GM12864 (cell line): Measurements from ENCODE around the gene ZBTB4.

Experiments
- DNase-seq: peaks from one replicate; pipeline ENCODE4 v3.0.0-alpha.2; 2011; ENCODE audit warnings: low read depth
- H3K4me3 ChIP-seq: 2 replicates; pipeline ENCODE4 v1.5.1; 2011; ENCODE audit warnings: mild to moderate bottlenecking, low read depth, low read length, control low read depth
- TF ChIP-seq, protein P1 (sequence below): IDR thresholded peaks from 2 replicates; pipeline ENCODE4 v1.5.1; 2011; ENCODE audit warnings: low read depth, mild to moderate bottlenecking, moderate library complexity, low read length, control low read depth, inconsistent platforms; ENCODE audit errors: missing control alignments

Gene ZBTB4

DNA sequence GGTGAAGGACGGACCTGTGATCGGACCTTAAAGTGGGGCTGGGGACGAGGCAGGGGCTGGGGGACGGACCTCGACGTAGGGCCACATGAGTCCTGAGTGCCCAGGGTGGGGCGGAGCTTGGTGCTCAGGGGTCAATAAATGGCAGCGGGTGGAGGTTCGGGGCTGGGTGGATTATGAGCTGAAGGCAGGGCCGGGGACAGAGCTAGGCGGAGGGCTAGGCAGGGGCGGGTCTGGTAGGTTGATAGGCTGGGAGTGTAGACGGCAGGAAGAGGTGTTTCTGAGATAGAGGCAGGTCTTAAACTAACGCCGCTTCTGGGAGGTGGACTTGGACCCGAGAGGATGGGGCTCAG, 33.8 kb downstream of the ZBTB4 start:
- no peak for DNase-seq
- H3K4me3 ChIP-seq = peak overlapping the region; percentile 25; the same call in 1 of the 2 replicates
- TF ChIP-seq, protein P1, sequence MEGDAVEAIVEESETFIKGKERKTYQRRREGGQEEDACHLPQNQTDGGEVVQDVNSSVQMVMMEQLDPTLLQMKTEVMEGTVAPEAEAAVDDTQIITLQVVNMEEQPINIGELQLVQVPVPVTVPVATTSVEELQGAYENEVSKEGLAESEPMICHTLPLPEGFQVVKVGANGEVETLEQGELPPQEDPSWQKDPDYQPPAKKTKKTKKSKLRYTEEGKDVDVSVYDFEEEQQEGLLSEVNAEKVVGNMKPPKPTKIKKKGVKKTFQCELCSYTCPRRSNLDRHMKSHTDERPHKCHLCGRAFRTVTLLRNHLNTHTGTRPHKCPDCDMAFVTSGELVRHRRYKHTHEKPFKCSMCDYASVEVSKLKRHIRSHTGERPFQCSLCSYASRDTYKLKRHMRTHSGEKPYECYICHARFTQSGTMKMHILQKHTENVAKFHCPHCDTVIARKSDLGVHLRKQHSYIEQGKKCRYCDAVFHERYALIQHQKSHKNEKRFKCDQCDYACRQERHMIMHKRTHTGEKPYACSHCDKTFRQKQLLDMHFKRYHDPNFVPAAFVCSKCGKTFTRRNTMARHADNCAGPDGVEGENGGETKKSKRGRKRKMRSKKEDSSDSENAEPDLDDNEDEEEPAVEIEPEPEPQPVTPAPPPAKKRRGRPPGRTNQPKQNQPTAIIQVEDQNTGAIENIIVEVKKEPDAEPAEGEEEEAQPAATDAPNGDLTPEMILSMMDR = no peak

DNA sequence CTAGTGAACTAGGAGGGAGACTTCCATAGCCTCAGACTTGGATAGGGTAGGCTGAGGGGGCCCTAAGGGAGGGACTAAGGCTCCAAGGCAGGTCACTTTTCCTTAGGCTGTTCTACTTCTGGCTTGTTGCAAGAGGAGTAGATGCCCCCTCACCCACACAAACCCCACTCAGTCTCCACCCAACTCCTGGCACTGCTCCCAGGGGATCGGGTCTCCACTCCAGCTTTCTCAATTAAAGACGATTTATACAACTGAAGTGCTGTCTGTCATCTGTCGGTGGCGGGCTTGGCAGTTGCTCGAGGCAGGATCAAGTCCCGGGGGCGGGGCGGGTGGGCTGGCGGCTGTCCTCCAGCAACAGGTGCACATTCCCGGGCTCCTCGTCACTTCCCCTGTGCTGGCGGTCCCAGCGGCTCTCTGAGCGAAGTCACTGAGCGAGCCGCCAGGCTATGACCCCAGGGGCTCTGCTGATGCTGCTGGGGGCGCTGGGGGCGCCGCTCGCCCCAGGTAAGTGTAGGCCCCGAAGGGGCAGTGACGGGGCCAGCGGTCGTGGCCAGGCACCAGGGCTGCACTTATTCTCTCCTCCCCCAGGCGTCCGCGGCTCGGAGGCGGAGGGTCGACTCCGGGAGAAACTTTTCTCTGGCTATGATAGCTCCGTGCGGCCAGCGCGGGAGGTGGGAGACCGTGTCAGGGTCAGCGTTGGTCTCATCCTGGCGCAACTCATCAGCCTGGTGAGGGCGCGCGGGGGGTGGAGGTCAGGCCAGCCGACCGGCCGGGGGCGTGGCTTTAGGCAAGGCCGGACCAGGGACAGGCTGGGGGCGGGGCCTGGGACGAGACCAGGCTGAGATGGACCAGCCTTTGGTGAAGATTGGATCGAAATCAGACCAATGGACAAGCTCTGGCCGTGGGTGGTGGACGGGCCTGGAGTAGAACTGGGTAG, 34.5 kb downstream of the ZBTB4 start, which contains the start of gene CHRNB1:
Gene CHRNB1 (plus strand): TSS at position 380 of the 937 bp plus-strand sequence. CDS start 67 bp downstream, at position 447.
- TF ChIP-seq, protein P1 = no peak
- H3K4me3 ChIP-seq = peak within 1 kb of the TSS; percentile 25
- no peak for DNase-seq

DNA sequence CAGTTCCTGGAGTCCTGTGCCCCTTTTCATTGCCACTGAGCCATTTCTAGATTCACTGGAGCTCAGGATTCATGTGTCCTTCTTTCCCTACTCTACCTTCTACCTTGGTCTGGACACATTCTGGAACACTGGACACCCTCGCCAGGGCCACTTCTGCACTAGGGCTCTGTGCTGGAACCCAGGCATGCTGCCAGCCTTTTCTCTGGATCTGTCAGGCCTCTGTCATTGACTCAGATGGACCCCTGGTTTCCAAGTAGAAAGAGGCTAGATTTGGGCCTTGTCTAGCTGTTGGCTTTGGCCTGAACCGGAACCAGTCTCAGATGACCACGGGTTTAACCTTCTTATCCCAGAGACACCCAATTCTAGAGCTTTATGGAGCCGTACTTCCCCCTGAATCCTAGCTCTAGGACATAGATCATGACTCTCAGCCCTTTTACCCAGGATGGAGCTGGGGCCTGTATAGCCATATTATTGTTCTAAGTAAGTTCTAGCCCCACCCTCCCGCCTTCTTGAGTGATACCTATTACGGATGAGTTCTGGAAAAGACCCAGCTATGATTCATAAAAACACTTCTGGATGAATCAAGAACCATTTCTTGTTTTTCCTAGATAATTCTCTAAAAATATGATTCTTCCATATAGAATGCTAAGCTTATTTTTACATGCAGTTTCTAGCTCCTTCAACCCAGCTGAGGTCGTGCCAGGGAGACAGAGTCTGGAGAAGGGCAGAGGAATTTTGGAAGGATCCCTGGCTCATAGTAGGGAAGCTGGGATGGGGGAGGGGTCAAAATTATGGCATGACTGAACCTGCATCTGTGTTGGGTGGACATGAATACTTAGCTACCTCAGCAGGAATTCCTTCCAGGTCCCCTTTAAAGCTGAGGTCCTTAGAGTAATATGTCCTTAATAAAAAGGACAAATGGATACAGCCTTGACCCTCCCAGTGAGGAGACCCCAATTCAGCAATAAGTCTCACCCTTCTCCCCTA, 35.6 kb downstream of the ZBTB4 start:
- H3K4me3 ChIP-seq = no peak overlapping the region
- no peak for DNase-seq

DNA sequence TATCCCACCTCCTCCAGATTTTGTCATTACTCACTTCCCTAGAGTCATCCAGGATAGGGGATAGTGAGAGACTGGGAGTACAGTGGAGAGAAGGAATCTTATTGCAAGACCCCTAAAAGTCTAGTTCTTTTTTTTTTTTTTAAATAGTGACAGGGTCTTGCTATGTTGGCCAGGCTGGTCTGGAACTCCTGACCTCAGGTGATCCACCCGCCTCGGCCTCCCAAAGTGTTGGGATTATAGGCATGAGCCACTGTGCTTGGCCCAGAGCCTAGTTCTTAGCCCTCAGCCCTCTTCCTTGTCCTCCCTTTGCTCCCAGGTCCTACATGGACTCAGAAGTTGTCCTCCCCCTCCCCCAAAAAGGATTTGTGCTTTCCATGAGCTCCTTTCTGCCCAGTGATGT, 37.3 kb downstream of the ZBTB4 start:
- TF ChIP-seq, protein P1 = no peak
- no peak overlapping the region for H3K4me3 ChIP-seq
- DNase-seq = no peak

More for the DNA sequence above, 35.6 kb downstream of the ZBTB4 start:
- TF ChIP-seq, protein P1 = no peak

DNA sequence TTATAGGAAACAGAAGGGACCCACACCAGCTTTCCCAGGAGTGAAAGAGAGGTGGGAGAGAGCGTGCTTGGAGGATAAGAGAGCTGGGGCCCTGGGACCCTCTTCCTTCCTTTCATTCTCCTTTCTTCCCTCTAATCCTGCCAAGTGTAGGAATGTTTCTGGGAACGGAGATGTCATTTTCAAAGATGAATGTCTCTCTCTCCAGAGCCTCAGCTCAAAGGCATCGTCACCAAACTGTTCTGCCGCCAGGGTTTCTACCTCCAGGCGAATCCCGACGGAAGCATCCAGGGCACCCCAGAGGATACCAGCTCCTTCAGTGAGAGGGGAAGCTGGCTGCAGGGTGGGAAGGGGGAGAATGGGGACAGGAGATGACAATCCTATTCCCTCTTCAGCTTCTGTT, 38.2 kb downstream of the ZBTB4 start:
- DNase-seq = no peak
- no peak overlapping the region; the same call in 1 of the 2 replicates for H3K4me3 ChIP-seq
- TF ChIP-seq, protein P1 = no peak

DNA sequence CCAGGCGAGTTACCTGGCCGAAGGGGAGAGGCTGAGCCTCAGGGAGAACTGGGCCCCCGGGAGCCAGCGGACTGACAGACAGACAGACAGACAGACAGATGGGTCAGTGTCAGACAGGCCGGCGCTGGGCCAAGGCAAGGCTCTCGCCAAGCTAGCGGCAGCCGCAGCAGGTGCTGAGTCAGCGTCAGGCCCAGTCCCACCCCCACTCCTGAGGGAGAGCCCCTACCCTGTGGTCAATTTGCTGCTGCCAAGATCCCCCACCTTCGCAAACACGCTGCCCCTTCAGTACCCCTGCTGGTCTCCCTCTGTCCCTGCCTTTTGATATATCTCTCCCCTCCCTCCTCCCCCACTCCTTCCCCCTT, 38.6 kb downstream of the ZBTB4 start:
- DNase-seq = no peak
- H3K4me3 ChIP-seq = peak overlapping the region; percentile 45
- TF ChIP-seq, protein P1 = no peak
